Measurements from ENCODE around the gene MUC5B.

Gene MUC5B

GRCh38 chr11:1220941-1221721, 1.7 kb upstream of the MUC5B start:
- no peak for DNase-seq (ENCODE audit: low read depth)

GRCh38 chr11:1221848-1222311, 986 bp upstream of the MUC5B start:
- DNase-seq (ENCODE audit: low read depth) = no peak

GRCh38 chr11:1223346-1224110, 662 bp downstream of the MUC5B start:
- DNase-seq (ENCODE audit: low read depth) = no peak

- no peak for DNase-seq (ENCODE audit: low read depth)
These were observed 1.2 kb downstream of the MUC5B start for GRCh38 chr11:1224111-1224490.

GRCh38 chr11:1224491-1225385, 1.9 kb downstream of the MUC5B start:
- no peak for DNase-seq (ENCODE audit: low read depth)

GRCh38 chr11:1225386-1226225, 2.7 kb downstream of the MUC5B start:
- DNase-seq (ENCODE audit: low read depth) = no peak

- no peak for DNase-seq (ENCODE audit: low read depth)
These were observed 3.5 kb downstream of the MUC5B start for GRCh38 chr11:1226226-1226985.

DNA sequence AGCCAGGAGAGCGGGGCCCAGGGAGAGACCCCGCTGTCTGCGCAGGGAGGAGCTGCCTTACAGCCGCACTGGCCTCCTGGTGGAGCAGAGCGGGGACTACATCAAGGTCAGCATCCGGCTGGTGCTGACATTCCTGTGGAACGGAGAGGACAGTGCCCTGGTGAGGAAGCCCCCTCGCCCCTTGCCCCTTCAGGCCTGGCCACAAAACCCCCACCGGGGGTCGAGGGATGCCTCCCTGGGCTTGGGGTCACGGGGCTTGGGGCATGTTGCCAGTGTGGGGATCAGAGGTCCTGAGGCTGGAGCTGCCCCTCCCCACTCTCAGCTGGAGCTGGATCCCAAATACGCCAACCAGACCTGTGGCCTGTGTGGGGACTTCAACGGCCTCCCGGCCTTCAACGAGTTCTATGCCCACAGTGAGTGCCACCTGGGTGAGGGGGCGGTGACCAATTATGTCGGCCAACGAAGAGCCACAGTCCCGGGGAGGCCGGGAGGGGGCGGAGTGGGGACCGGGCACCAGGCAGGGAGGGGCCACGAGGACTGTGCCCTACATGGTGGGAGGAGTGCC, 4.2 kb downstream of the MUC5B start:
- no peak for DNase-seq (ENCODE audit: low read depth)

DNA sequence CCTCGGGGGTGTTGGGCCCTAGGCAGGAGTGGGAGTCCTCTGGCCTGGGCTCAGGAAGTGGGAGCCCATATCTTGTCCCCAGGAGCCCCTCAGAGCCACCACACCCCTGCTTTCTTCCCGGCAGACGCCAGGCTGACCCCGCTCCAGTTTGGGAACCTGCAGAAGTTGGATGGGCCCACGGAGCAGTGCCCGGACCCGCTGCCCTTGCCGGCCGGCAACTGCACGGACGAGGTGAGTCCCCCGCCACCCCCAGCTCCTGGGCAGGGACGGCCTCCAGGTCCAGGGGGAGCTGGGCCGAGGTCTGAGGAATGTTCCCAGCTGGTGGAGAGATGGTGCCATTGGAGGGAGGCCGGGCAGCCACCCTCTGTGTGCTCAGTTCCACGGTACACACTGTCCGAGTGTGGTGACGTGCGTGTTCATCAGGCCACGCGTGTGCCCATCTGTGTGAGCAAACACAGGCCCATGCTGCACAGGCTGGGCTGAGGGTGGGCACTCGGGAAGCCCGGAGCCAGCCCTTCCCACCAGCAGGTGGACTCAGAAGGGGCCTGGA, 4.8 kb downstream of the MUC5B start:
- DNase-seq (ENCODE audit: low read depth) = no peak

DNA sequence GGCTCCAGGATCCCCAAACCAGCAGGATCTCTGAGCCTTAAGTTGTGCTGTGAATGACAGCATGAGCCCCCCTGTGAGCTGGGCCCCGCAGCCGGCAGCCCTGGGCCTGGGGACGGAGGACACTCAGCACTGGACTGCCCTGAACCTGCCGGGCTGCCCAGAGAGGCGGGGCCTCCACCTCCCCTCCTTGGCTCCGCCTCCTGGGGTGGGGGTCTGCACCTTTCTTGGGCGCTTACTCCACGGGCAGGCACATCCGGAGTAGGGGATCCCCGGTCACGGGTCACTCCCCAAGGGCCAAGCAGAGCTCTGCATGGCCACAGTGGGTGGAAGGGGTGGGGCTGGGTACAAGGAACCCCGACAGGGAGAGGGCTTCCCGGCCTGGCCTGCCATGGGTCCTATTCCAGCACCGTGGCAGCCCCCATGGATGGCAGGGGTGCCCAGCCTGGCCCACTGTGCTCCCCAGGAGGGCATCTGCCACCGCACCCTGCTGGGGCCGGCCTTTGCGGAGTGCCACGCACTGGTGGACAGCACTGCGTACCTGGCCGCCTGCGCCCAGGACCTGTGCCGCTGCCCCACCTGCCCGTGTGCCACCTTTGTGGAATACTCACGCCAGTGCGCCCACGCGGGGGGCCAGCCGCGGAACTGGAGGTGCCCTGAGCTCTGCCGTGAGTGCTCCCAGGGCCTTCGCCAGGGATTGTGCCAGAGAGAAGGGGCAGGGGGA, 5.4 kb downstream of the MUC5B start:
- no peak for DNase-seq (ENCODE audit: low read depth)

GRCh38 chr11:1228921-1229451, 6.1 kb downstream of the MUC5B start:
- no peak for DNase-seq (ENCODE audit: low read depth)

DNA sequence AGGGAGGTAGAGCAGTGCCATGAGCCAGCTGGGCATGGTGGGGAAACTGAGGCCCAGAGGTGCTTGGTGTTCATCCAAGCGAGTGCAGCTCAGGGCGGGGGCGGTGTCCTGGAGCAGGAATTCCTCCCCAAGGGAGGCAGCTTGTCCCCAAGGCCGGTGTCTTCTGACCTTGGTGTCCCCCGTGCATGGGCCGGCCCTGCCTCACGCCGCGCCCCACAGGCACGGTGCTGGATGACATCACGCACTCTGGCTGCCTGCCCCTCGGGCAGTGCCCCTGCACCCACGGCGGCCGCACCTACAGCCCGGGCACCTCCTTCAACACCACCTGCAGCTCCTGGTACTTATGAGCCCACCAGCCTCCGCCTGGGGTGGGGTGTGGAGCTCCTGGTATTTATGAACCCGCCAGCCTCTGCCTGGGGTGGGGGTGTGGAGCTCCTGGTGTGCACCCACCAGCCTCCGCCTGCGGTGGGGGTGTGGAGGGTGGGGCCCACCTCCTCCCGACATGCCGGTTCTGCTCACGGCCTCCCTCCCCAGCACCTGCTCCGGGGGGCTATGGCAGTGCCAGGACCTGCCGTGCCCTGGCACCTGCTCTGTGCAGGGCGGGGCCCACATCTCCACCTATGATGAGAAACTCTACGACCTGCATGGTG, 6.7 kb downstream of the MUC5B start:
- no peak for DNase-seq (ENCODE audit: low read depth)

GRCh38 chr11:1230121-1230455, 7.2 kb downstream of the MUC5B start:
- no peak for DNase-seq (ENCODE audit: low read depth)

- DNase-seq (ENCODE audit: low read depth) = no peak
These were observed 7.9 kb downstream of the MUC5B start for GRCh38 chr11:1230456-1231395.

- no peak for DNase-seq (ENCODE audit: low read depth)
These were observed 8.6 kb downstream of the MUC5B start for GRCh38 chr11:1231396-1232020.

GRCh38 chr11:1232021-1232882, 9.4 kb downstream of the MUC5B start:
- no peak for DNase-seq (ENCODE audit: low read depth)
